ENCODE measurements around the gene SRA1. TPM values are rescaled to one million over a fixed set of nuclear protein-coding genes. Genes with fewer than 3 reads are reported as not detected.

Gene SRA1
- total RNA-seq, 1 donor from 2014 or later = 15.1 TPM

Small RNAs within 50 kb of the gene (small RNA-seq; reads per million reads assigned to genes)
- gene RF00279 (0.14 reads per million), gene RF00443 (not detected)

Other genes starting within 250 kb of the SRA1 start
- gene HBEGF, start 210.9 kb downstream of the SRA1 start, total RNA-seq = 11.0 TPM
- not detected for gene SLC4A9, start 197.3 kb downstream of the SRA1 start, total RNA-seq
- gene ANKHD1, start 155.6 kb downstream of the SRA1 start, total RNA-seq = 85.1 TPM
- gene EIF4EBP3, start 9.8 kb downstream of the SRA1 start, total RNA-seq = not detected
- 7.3 TPM for gene APBB3, start 7.1 kb upstream of the SRA1 start, total RNA-seq
- gene SLC35A4, start 7.4 kb upstream of the SRA1 start, total RNA-seq = 7.3 TPM
- 39.7 TPM for gene CD14, start 75.7 kb upstream of the SRA1 start, total RNA-seq
- gene TMCO6, start 82.0 kb upstream of the SRA1 start, total RNA-seq = 2.6 TPM
- gene NDUFA2, start 90.2 kb upstream of the SRA1 start, total RNA-seq = 42.8 TPM
- 60.5 TPM for gene IK, start 90.4 kb upstream of the SRA1 start, total RNA-seq
- gene WDR55, start 107.4 kb upstream of the SRA1 start, total RNA-seq = 9.4 TPM
- gene DND1, start 116.1 kb upstream of the SRA1 start, total RNA-seq = not detected
- gene HARS1, start 133.9 kb upstream of the SRA1 start, total RNA-seq = 40.2 TPM
- gene HARS2, start 134.0 kb upstream of the SRA1 start, total RNA-seq = 15.7 TPM
- gene ZMAT2, start 143.0 kb upstream of the SRA1 start, total RNA-seq = 33.4 TPM
- gene PCDHA1, start 228.7 kb upstream of the SRA1 start, total RNA-seq = not detected
- gene PCDHA2, start 237.4 kb upstream of the SRA1 start, total RNA-seq = under 0.01 TPM
- not detected for gene PCDHA3, start 243.6 kb upstream of the SRA1 start, total RNA-seq
- 0.52 TPM for gene PCDHA4, start 249.6 kb upstream of the SRA1 start, total RNA-seq

All from skeletal muscle tissue (tissue), 2 donors.